NCI-H2227 (cell line): ENCODE results near the gene EYA4.

Source experiments
- DNase-seq: peaks from one replicate; lab custom pipeline; 2025; ENCODE audit not compliant: unreplicated experiment; lab: John Stamatoyannopoulos, UW

Gene EYA4

DNA sequence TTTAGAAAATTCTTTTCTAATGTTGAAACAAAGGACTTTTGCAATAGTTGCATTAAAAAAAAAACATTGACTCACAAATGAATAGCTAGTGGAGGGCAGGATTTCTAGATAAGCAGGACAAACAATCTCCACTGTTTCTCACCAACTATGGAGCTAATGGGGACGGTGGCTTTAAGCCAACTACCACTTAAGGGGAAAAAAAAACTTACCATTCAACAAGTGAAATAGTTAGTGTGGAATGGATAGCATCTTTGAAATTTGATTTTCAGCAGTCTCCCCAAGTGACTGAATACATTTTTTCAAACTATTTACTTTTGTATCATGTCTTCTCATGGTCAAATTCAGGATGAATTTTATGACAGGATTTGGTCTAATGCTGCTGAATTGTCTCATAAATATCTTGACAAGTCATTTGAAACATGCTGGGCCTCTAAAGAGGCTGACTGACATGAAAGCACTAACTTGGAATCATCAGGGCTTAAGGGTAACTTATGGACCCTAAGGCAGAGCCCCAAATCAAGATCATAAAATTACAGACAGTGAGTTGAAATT lies 100.5 kb downstream of the EYA4 start:
- no peak for DNase-seq

- DNase-seq: no peak
Observed at GRCh38 chr6:133343220-133343619, 102.1 kb downstream of the EYA4 start.

DNA sequence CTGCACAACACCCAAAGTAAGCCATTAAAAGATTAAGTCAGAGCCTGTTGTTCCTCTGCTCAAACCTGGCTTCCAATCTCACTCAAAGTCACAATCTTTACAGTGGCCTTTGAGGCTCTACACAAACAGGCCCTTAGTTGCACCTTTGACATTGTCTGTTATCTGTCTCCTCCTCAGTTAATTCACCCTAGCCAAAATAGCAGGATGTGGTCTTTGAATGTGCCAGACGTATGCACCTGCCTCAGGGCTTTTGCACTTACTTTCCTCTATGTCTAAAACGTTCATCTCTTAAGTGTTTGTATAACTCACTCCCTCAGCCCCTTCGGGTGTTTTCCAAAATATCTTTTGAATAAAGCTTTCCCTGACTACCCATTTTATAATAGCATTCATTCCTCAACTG lies 107.7 kb downstream of the EYA4 start:
- DNase-seq: no peak

DNA sequence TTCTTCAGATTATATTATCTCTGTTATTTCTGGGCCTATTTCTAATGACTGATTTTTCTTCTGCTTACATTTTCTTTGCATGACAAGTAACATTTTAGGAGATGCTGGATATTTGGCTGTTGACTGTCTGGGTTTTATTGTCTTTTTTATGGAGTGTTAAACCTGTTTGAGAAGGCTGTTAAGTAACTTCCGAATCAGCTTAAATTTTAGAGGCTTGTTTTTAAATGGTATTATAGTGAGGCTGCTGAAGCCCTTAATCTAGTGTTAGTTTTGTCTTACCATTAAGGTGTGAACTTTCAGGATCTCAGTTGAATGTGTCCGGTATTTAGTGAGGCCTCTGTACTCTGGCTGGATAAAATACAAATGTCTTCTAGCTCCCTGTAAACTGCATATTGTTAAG lies 109.8 kb downstream of the EYA4 start:
- no peak for DNase-seq

DNA sequence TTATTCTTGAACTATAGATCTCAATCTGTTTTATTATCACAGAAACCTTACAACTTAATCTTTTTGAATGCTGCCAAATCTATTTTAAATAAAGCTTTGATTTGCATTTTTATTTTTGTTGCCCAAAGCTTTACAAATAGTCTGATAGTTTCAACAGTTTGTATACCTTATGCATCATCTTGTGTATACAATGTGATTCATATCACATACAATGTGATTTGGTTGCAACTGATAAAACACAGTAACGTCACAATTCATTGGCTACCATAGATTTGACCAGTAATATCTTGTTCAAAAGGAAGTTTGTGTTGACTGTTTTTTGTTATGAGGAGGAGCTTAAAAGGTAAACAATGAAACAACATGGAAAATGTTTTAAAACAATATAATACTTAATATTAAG lies 110.9 kb downstream of the EYA4 start:
- no peak for DNase-seq

DNA sequence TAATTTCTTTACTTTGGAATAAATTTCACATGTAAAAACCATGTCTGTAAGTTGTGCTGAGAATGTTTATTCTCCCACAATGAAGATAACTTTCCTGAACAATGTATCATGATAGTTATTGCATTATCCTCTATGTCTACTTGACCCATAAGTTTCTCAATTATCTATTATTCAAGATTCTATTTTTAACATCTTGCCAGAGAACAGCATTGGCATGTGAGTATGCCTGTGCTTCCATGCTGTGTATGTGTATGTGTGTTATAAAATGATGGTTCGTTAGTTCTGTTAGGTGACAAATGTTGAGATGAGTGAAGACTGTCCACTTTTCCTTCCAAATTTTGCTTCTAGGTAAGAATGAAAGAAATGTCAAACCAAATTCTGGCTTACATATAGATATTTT lies 111.9 kb downstream of the EYA4 start:
- DNase-seq: no peak

DNA sequence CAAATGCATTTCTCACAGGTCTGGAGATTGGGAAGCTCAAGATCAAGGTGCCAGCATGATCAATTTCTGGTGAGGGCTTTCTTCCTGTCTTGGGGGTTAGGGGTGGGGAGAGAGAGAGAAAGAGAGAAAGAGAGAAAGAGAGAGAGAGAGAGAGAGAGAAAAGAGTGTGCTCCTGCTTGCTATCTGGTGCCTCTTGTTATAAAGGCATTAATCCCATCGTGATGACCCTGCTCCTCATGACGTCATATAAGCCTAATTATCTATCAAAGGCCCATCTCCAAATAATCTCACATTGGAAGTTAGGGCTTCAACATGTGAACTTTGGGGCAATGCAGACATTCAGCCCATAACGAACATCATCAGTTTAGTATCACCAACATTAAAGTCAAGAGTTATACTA lies 114.8 kb downstream of the EYA4 start:
- DNase-seq: no peak

- no peak for DNase-seq
Observed at GRCh38 chr6:133358574-133359150, 117.5 kb downstream of the EYA4 start.

DNA sequence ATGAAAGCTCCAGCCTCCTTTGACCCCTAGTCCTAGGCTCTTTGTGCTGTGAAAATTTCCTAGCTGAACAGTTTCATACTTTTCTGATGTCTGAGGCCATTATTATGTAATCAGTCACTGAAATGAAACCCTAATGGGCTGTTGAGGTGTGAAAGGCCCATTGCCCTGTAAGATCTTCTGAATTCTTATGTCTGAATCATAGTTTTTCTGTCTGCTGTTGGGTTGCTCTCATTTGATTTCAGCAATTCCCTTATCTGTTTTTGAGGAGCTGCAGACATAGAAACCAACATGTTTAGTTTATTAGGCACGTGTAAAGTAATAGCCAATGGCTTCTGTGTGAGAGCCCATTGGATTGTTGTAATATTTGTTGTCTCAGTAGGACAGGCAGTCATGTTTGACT lies 118.1 kb downstream of the EYA4 start:
- DNase-seq: no peak

- DNase-seq: no peak
Observed at GRCh38 chr6:133359760-133360159, 118.6 kb downstream of the EYA4 start.

DNA sequence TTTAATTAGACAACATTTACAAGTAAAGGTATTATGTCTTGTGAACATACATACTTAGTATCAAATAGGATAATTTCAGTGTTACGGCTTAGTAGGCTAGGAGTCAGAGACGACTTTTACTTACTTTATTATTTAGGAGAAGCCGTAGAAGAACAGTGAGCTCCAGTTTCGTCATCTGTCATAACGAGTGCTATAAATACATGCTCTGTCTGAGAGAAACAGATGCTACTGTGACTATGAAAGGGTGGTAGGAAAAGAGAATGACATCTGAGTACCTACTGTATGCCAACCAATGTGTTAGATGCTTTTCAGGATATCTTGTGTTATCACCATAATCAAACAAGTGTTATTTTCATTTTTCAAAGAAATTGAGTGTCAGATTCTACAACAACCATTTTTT lies 119.0 kb downstream of the EYA4 start:
- DNase-seq: no peak

DNA sequence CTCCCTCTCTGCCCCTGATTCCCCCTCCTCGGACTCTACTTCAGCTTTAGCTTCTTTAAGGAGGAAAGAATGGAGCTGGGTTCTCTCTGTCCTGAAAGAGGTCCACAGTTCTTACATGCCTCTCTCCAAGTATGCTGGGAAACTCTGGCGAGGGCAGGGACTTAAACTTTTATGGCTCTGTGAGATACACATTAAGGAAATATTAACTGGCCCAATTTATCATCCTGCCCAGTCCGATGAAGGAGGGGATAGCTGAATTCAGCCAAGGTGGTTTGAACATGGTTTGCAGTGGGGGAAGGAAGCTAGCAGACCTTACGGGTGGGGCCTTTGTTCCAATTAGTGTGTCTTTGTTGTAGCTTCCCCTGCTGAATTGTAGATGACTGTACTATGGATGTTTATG lies 121.7 kb downstream of the EYA4 start:
- DNase-seq: no peak

GRCh38 chr6:133368664-133369063 lies 127.5 kb downstream of the EYA4 start:
- no peak for DNase-seq

DNA sequence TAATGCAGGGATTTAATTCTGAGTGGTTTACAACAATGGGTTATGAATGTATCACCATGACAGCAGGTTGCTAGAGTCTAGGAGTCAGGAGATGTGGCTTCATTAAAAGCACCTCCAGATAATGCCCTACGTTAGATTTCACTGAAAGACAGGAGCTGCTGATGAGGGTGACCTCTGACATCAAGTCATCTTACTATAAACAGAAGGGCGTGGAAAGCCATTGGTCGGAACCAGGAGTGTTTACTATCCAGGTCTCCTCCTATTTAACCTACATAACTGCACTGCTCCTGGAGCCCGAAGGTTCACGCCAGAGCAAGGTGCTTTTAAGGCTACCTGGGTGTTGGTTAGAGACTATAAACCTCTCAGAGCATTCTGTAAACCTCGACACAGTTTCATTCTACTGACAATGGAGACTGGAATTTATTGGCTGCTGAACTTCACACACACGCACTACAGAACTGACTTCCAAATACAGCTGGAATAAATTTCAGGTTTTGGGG lies 128.7 kb downstream of the EYA4 start:
- no peak for DNase-seq

DNA sequence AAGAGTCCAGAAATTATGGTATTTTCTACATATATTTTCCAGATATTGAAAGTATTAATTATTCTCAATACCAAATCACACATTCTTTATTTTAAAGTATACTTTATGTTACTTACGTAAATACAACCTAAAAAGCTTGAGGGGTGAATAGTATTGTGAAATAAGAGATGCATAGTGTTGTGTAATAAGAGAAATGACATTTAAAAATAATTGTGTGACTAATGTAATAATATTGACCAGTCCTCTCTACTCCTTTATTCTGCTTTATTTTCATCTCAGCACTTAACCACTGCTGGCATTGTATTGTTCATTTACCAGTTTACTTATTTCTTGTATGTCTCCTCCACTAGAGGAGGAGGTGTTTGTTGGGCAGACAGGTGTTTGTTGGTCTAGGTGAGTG lies 135.6 kb downstream of the EYA4 start:
- DNase-seq: no peak

- DNase-seq: no peak
Observed at GRCh38 chr6:133377219-133377618, 136.1 kb downstream of the EYA4 start.

- DNase-seq: no peak
Observed at GRCh38 chr6:133380047-133380446, 138.9 kb downstream of the EYA4 start.

DNA sequence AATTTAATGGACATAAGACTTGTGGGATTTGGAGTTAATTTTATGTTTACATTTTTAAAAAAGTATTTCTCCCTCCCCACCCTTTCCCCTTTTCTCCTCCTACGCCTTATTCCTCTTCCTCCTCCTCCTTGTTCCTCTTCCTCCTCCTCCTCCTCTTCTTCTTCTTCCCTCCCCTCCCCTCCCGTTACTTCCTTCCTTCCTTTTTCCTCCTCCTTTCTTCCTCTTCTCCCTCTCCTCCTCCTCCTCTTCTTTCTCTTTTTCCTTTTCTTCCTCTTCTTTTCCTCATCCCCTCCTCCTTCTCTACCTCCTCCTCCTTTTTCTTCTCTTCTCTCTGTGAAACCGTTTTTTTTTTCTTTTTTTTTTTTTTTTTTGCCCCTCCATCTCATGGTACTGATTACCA lies 139.6 kb downstream of the EYA4 start:
- DNase-seq: no peak

DNA sequence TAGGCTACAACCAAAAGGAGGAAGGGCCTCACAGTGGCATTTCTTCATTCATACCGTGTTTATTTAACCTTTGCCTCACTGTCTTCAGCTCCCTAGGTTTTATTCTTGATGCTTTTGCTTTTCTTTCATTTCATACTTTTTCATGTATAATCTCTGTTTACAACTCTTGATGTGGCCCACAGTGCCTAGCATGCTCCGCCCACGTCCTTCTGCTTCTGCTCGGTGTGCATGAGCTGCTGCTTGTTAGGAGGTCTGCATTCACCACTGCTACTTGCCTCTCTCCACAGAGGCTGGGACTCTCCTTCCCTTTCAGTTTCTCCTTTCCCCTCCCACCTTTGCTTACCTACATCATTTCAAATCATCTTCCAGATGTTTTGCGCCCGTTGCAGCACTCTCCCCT lies 147.6 kb downstream of the EYA4 start:
- DNase-seq: no peak

GRCh38 chr6:133390168-133390567 lies 149.0 kb downstream of the EYA4 start:
- no peak for DNase-seq

- no peak for DNase-seq
Observed at GRCh38 chr6:133392015-133392414, 150.9 kb downstream of the EYA4 start.

- no peak for DNase-seq
Observed at GRCh38 chr6:133392641-133393040, 151.5 kb downstream of the EYA4 start.

- DNase-seq: no peak
Observed at GRCh38 chr6:133393891-133394290, 152.7 kb downstream of the EYA4 start.
